HG03457 (cell line): ENCODE results near the gene AGTR1.
"Not testable (repeated sequence)": the region's sequence is repeated elsewhere in the genome, so short reads cannot be mapped to it uniquely, and the experiment has no call there.

Experiments used
- ATAC-seq: cut with Tn5 transposase; IDR thresholded peaks from one replicate; pipeline ENCODE4 v1.9.1; 2021; ENCODE audit warnings: moderate number of reproducible peaks; ENCODE audit not compliant: unreplicated experiment

AGTR1 gene

GRCh38 chr3:148757238-148758215 lies 59.8 kb downstream of the AGTR1 start:
- ATAC-seq: no peak

DNA sequence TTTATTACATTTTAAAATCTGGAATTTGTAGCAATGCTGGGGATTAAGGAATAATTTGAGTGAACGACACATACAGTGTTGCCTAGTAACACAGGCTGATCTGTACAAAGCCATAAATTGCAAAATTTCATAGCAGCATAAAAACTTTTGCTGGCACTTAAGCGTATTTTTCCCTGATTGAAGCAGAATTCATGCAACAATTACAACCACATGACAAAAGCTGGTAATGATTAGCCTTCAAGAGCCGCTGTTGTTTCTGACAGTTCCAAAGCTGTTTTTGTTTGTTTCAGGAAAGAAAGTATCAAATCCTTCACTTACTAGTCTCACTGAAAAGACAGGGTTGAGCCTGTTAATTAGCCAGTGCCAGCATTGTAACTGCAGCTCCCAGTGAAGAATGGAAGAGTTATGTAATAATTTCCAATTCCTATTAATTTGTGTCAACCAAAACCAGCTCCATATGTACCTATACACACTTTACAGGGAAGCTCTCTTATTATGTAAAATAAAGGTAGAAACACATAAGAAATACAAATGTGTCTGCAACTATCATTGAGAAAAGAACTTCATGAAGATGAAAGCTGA lies 60.7 kb downstream of the AGTR1 start:
- ATAC-seq: no peak

- ATAC-seq: no peak
Measured at GRCh38 chr3:148759430-148759829, 61.7 kb downstream of the AGTR1 start.

DNA sequence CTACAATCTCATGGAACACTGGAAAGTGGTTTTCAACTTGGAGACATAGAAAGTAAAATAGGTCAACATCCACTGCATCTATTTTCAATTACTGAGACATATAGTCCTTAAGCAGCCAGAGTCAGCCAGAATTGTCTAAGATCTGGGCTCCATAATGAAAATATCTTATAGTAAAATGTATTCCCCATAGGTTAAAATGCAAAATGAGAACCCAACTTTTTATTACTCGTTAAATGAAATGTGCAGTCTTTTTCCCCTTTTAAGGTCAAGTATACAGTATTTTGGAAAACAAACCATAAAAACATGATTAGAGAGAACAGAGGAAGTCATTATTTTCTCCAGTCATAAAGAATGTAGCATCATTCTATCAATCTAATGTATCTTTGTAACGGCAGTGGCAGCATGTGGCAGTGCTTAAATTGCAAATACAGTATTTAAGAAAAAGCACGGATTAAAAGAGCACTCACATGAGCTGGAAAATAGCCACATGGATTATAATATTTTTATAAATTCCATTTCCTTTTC lies 65.5 kb downstream of the AGTR1 start:
- no peak for ATAC-seq

- no peak for ATAC-seq
Measured at GRCh38 chr3:148763986-148764935, 66.6 kb downstream of the AGTR1 start.

GRCh38 chr3:148772361-148772760 lies 74.7 kb downstream of the AGTR1 start:
- ATAC-seq: no peak

- ATAC-seq: no peak
Measured at GRCh38 chr3:148772835-148773234, 75.1 kb downstream of the AGTR1 start.

DNA sequence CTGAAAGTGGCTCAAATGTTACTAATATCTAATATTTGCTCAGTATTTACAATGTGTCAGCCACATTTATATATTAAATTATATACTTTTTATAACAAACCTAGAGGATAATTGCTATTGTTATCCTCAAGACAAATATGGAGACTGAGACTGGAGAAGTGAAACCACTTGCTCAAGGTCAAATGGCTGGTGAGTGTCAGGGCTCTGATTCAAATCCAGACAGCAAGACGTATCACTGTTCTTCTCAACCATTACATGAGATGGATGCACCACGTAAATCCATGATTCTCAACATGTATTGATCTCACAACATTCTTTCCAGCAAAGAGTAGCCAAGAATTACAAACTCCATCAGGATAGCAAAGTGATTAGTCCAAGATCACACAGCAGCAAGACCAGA lies 76.1 kb downstream of the AGTR1 start:
- no peak for ATAC-seq

- ATAC-seq: no peak
Measured at GRCh38 chr3:148778926-148779325, 81.2 kb downstream of the AGTR1 start.

GRCh38 chr3:148785026-148785425 lies 87.3 kb downstream of the AGTR1 start:
- not testable (repeated sequence) for ATAC-seq

DNA sequence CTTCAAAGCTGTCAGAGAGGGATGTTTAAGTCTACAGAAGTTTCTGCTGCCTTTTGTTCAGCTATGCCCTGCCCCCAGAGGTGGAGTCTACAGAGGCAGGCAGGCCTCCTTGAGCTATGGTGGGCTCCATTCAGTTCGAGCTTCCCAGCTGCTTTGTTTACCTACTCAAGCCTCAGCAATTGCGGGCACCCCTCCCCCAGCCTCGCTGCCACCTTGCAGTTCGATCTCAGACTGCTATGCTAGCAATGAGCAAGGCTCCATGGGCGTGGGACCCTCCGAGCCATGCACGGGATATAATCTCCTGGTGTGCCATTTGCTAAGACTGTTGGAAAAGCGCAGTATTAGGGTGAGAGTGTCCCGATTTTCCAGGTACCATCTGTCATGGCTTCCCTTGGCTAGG lies 88.5 kb downstream of the AGTR1 start:
- not testable (repeated sequence) for ATAC-seq

DNA sequence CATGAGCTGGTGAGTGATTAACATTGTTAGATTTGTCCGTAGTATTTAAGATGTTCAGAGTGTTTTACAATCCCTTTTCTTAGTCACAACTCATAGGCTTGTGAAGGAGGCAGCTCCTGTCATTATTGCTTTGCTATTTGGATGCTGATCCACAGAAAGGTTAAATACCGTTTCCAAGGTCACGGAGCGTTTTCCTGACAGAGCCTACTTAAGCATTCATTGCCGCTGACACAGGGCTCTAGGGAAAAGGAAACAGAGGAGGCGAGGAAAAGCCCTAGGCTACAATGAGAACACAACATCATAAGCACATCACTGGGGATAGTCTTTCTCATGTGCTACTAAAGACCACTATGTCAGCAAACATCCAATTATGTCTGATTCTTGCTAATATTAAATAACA lies 91.4 kb downstream of the AGTR1 start:
- no peak for ATAC-seq

GRCh38 chr3:148789906-148790305 lies 92.2 kb downstream of the AGTR1 start:
- no peak for ATAC-seq

- no peak for ATAC-seq
Measured at GRCh38 chr3:148790370-148790769, 92.7 kb downstream of the AGTR1 start.

- no peak for ATAC-seq
Measured at GRCh38 chr3:148790851-148791735, 93.4 kb downstream of the AGTR1 start.

- ATAC-seq: no peak
Measured at GRCh38 chr3:148791920-148792319, 94.2 kb downstream of the AGTR1 start.

GRCh38 chr3:148792516-148792915 lies 94.8 kb downstream of the AGTR1 start:
- ATAC-seq: no peak
